Trophoblast cell (in vitro differentiated cells and primary cell): ENCODE data around the gene SREBF1.

Source experiments
- DNase-seq, 2 donors: peaks; one replicate each; pipeline ENCODE4 v3.0.0-alpha.2; 2016
- H2AFZ ChIP-seq: 2 replicates; pipeline ENCODE4 v1.6.1; 2013; ENCODE audit warnings: low read length, moderate library complexity, mild to moderate bottlenecking; ENCODE audit not compliant: insufficient read depth, poor library complexity
- H2AK5ac ChIP-seq: 2 replicates; pipeline ENCODE4 v1.6.1; 2013; ENCODE audit warnings: mild to moderate bottlenecking, low read length
- H2BK120ac ChIP-seq: 2 replicates; pipeline ENCODE4 v1.6.1; 2013; ENCODE audit warnings: low read length, mild to moderate bottlenecking, moderate library complexity; ENCODE audit not compliant: insufficient read depth, poor library complexity
- H2BK12ac ChIP-seq: 2 replicates; pipeline ENCODE4 v1.6.1; 2013; ENCODE audit warnings: mild to moderate bottlenecking, low read length, moderate library complexity
- H2BK5ac ChIP-seq: 2 replicates; pipeline ENCODE4 v1.6.1; 2013; ENCODE audit warnings: low read length, low read depth, moderate library complexity, mild to moderate bottlenecking; ENCODE audit not compliant: poor library complexity
- H3K14ac ChIP-seq: 2 replicates; pipeline ENCODE4 v1.6.1; 2013; ENCODE audit warnings: mild to moderate bottlenecking, low read length
- H3K18ac ChIP-seq: 2 replicates; pipeline ENCODE4 v1.6.1; 2013; ENCODE audit warnings: mild to moderate bottlenecking, low read length
- H3K23ac ChIP-seq: 2 replicates; pipeline ENCODE4 v1.6.1; 2013; ENCODE audit warnings: low read length
- H3K27ac ChIP-seq: 2 replicates; pipeline ENCODE4 v1.5.1; 2013; ENCODE audit warnings: low read depth, mild to moderate bottlenecking, inconsistent platforms, low read length, moderate library complexity
- H3K27me3 ChIP-seq: 2 replicates; pipeline ENCODE4 v1.6.1; 2013; ENCODE audit warnings: inconsistent platforms, mild to moderate bottlenecking, low read length, moderate library complexity; ENCODE audit not compliant: insufficient read depth
- H3K36me3 ChIP-seq, 2 experiments: 1 replicate in 1 of 2; 2 replicates in 1 of 2; pipeline ENCODE4 v1.6.1; 2013; ENCODE audit warnings: low read length in 2 of 2, mild to moderate bottlenecking in 2 of 2, moderate library complexity in 1 of 2; ENCODE audit not compliant: insufficient read depth in 2 of 2, control insufficient read depth in 1 of 2
- H3K4ac ChIP-seq: 2 replicates; pipeline ENCODE4 v1.6.1; 2013; ENCODE audit warnings: low read depth, mild to moderate bottlenecking, low read length, moderate library complexity
- H3K4me1 ChIP-seq, 2 experiments: 1 replicate in 1 of 2; 2 replicates in 1 of 2; pipeline ENCODE4 v1.6.1; 2013; ENCODE audit warnings: low read length in 2 of 2, mild to moderate bottlenecking in 2 of 2, moderate library complexity in 1 of 2; ENCODE audit not compliant: insufficient read depth in 2 of 2, control insufficient read depth in 1 of 2
- H3K4me2 ChIP-seq: 2 replicates; pipeline ENCODE4 v1.6.1; 2013; ENCODE audit warnings: inconsistent platforms, mild to moderate bottlenecking, low read length, moderate library complexity
- H3K4me3 ChIP-seq: 2 replicates; pipeline ENCODE4 v1.5.1; 2013; ENCODE audit warnings: mild to moderate bottlenecking, low read depth, low read length, inconsistent platforms
- H3K79me1 ChIP-seq: one replicate; pipeline ENCODE4 v1.6.1; 2013; ENCODE audit warnings: low read length
- H3K79me2 ChIP-seq: 2 replicates; pipeline ENCODE4 v1.6.1; 2013; ENCODE audit warnings: low read length, mild to moderate bottlenecking; ENCODE audit not compliant: control insufficient read depth, insufficient read depth, poor library complexity
- H3K9ac ChIP-seq: 2 replicates; pipeline ENCODE4 v1.6.1; 2013; ENCODE audit warnings: mild to moderate bottlenecking, low read length
- H3K9me3 ChIP-seq: 2 replicates; pipeline ENCODE4 v1.6.1; 2013; ENCODE audit warnings: low read depth, mild to moderate bottlenecking, control low read depth, inconsistent platforms, low read length; ENCODE audit not compliant: insufficient read depth
- H4K12ac ChIP-seq: 2 replicates; pipeline ENCODE4 v1.6.1; 2013; ENCODE audit warnings: low read depth, mild to moderate bottlenecking, low read length, moderate library complexity
- H4K8ac ChIP-seq: 2 replicates; pipeline ENCODE4 v1.6.1; 2013; ENCODE audit warnings: low read depth, mild to moderate bottlenecking, low read length, moderate library complexity
- H4K91ac ChIP-seq: one replicate; pipeline ENCODE4 v1.6.1; 2013; ENCODE audit warnings: low read depth, mild to moderate bottlenecking, low read length, moderate library complexity
- WGBS: extraction: QIAGEN DNeasy Blood & Tissue Kit; methylation state at CpG from one replicate; pipeline ENCODE4 v1.1.7; 2013; ENCODE audit warnings: missing lambda C conversion rate; ENCODE audit not compliant: insufficient read length, insufficient coverage; ENCODE audit errors: extremely low coverage; 5-methylcytosine and 5-hydroxymethylcytosine counted together

The SREBF1 gene

GRCh38 chr17:17815436-17816200 lies 21.2 kb downstream of the SREBF1 start:
- Histone ChIP-seq H2AK5ac (no peak overlapping the region), H2BK120ac (no peak overlapping the region), H2BK12ac (no peak overlapping the region), H4K12ac (no peak overlapping the region), H3K9me3 (peaks cover 4% of the 10 kb centered on the region), H4K8ac (no peak overlapping the region), H3K23ac (no peak overlapping the region), H3K27ac (no peak overlapping the region), H3K4ac (no peak overlapping the region), H3K14ac (no peak overlapping the region), H3K4me2 (no peak overlapping the region), H3K18ac (no peak overlapping the region), H3K9ac (no peak overlapping the region), H3K79me1 (peaks cover 3% of the 10 kb centered on the region), H3K4me1 (peaks cover 16 to 31% of the 10 kb centered on the region in 2 experiments), H4K91ac (no peak overlapping the region), H3K4me3 (no peak overlapping the region), H2AFZ (no peak overlapping the region), H3K79me2 (no peaks in the 10 kb centered on the region), H2BK5ac (no peak overlapping the region), H3K36me3 (peaks cover 88 to 94% of the 10 kb centered on the region in 2 experiments), H3K27me3 (no peaks in the 10 kb centered on the region)
- DNase-seq, result no peak
- no CpG with 5 or more reads among the region's 17 CpGs for WGBS

- H3K79me2 ChIP-seq, result peaks cover 2% of the 10 kb centered on the region
- no peak overlapping the region for H2BK12ac ChIP-seq
- H3K79me1 ChIP-seq, result peaks cover 9% of the 10 kb centered on the region
- no peak overlapping the region for H2AFZ ChIP-seq
- H3K27ac ChIP-seq, result no peak overlapping the region
- H3K36me3 ChIP-seq, result peaks cover 83 to 90% of the 10 kb centered on the region in 2 experiments
- no peak overlapping the region for H4K12ac ChIP-seq
- no peak overlapping the region for H3K23ac ChIP-seq
- H4K8ac ChIP-seq, result no peak overlapping the region
- no peak overlapping the region for H3K14ac ChIP-seq
- no peak overlapping the region for H3K18ac ChIP-seq
- no peak overlapping the region for H3K9ac ChIP-seq
- no peaks in the 10 kb centered on the region for H3K27me3 ChIP-seq
- no peak overlapping the region for H2BK5ac ChIP-seq
- H2AK5ac ChIP-seq, result no peak overlapping the region
- no peak overlapping the region for H2BK120ac ChIP-seq
- no peak overlapping the region for H3K4me3 ChIP-seq
- peaks cover 22 to 30% of the 10 kb centered on the region in 2 experiments for H3K4me1 ChIP-seq
- H3K4me2 ChIP-seq, result no peak overlapping the region
- H3K4ac ChIP-seq, result no peak overlapping the region
- H3K9me3 ChIP-seq, result peaks cover 4% of the 10 kb centered on the region
- DNase-seq, result peak; percentile 38 to 47
- WGBS, result no CpG with 5 or more reads among the region's 8 CpGs
- H4K91ac ChIP-seq, result no peak overlapping the region
Observed at GRCh38 chr17:17815062-17815406, 21.8 kb downstream of the SREBF1 start.

GRCh38 chr17:17814162-17815061 lies 22.4 kb downstream of the SREBF1 start:
- no peak overlapping the region for H4K8ac ChIP-seq
- peaks cover 77 to 84% of the 10 kb centered on the region in 2 experiments for H3K36me3 ChIP-seq
- no peak overlapping the region for H2BK120ac ChIP-seq
- peaks cover 4% of the 10 kb centered on the region for H3K9me3 ChIP-seq
- no peak overlapping the region for H3K18ac ChIP-seq
- H3K4me2 ChIP-seq, result no peak overlapping the region
- no peak overlapping the region for H3K9ac ChIP-seq
- no peak overlapping the region for H3K14ac ChIP-seq
- no peak overlapping the region for H2BK12ac ChIP-seq
- no peak overlapping the region for H3K4ac ChIP-seq
- no peak overlapping the region for H2BK5ac ChIP-seq
- H3K79me2 ChIP-seq, result peaks cover 2% of the 10 kb centered on the region
- H3K4me1 ChIP-seq, result peaks cover 21 to 27% of the 10 kb centered on the region in 2 experiments
- H4K91ac ChIP-seq, result no peak overlapping the region
- no CpG with 5 or more reads among the region's 20 CpGs for WGBS
- no peak for DNase-seq
- H4K12ac ChIP-seq, result no peak overlapping the region
- H3K27me3 ChIP-seq, result no peaks in the 10 kb centered on the region
- H2AFZ ChIP-seq, result no peak overlapping the region
- no peak overlapping the region for H3K4me3 ChIP-seq
- H3K79me1 ChIP-seq, result peaks cover 13% of the 10 kb centered on the region
- no peak overlapping the region for H3K23ac ChIP-seq
- no peak overlapping the region for H2AK5ac ChIP-seq
- H3K27ac ChIP-seq, result no peak overlapping the region

- H3K23ac ChIP-seq, result no peak overlapping the region
- no peak overlapping the region for H2AFZ ChIP-seq
- no peak overlapping the region for H3K4me3 ChIP-seq
- H3K9me3 ChIP-seq, result no peaks in the 10 kb centered on the region
- no peak overlapping the region for H3K18ac ChIP-seq
- peaks cover 70 to 77% of the 10 kb centered on the region in 2 experiments for H3K36me3 ChIP-seq
- H3K27ac ChIP-seq, result no peak overlapping the region
- H3K4ac ChIP-seq, result no peak overlapping the region
- no peak overlapping the region for H2BK120ac ChIP-seq
- H3K4me1 ChIP-seq, result peaks cover 21 to 29% of the 10 kb centered on the region in 2 experiments
- no peak overlapping the region for H4K91ac ChIP-seq
- no CpG with 5 or more reads among the region's 16 CpGs for WGBS
- no peaks in the 10 kb centered on the region for H3K27me3 ChIP-seq
- no peak overlapping the region for H2AK5ac ChIP-seq
- no peak for DNase-seq
- no peak overlapping the region for H4K8ac ChIP-seq
- peaks cover 13% of the 10 kb centered on the region for H3K79me1 ChIP-seq
- H4K12ac ChIP-seq, result no peak overlapping the region
- H3K79me2 ChIP-seq, result peaks cover 2% of the 10 kb centered on the region
- H3K4me2 ChIP-seq, result no peak overlapping the region
- no peak overlapping the region for H3K14ac ChIP-seq
- H3K9ac ChIP-seq, result no peak overlapping the region
- H2BK12ac ChIP-seq, result no peak overlapping the region
- no peak overlapping the region for H2BK5ac ChIP-seq
Observed at GRCh38 chr17:17813725-17814095, 23.1 kb downstream of the SREBF1 start.
